K562 (cell line): ENCODE results near the gene DHRS7C. TPM values are rescaled to one million over a fixed set of nuclear protein-coding genes. Genes with fewer than 3 reads are reported as not detected.

Experiments used
- ATAC-seq: fragments of 200-7000 bp; cut with Tn5 transposase; 3 replicates; pipeline ENCODE4 v1.9.1; 2020; ENCODE audit warnings: moderate library complexity
- BruUV-seq: library from RNA; stranded (reverse); fragments of 400-500 nt; replicated peaks from 2 replicates; lab custom pipeline; 2021; lab: Mats Ljungman, UMichigan
- CTCF ChIA-PET: fragments of 300-600 bp; formaldehyde crosslinking; extraction: SDS; loops from one replicate; lab custom pipeline; 2021; ENCODE audit warnings: low intra/inter-chr PET ratio; lab: Yijun Ruan, JAX
- POLR2A ChIA-PET: fragments of 300-600, 350-650 bp; sonication (Branson Sonifier 250); formaldehyde crosslinking; extraction: SDS; loops from one replicate; lab custom pipeline; 2021; ENCODE audit warnings: antibody characterized with exemption, inconsistent platforms; lab: Yijun Ruan, JAX
- DNase-seq, 4 experiments: peaks; one replicate each; pipeline versions ENCODE4 v3.0.0 to v3.0.0-alpha.2; 2011 to 2018; ENCODE audit warnings: low spot score in 3 of 4, mixed read lengths in 3 of 4; ENCODE audit errors: extremely low read depth in 1 of 4
- FAIRE-seq: peaks from 2 replicates; lab custom pipeline; 2011; peaks lifted over from hg19 to GRCh38; lab: Jason Lieb, UNC
- H2AFZ ChIP-seq: 2 replicates; pipeline ENCODE4 v1.6.0; 2011; ENCODE audit warnings: low read depth, low read length, control low read depth, inconsistent platforms
- H3K27ac ChIP-seq: fragments of 200-600 bp; 3 replicates; pipeline ENCODE4 v1.8.0; 2011; ENCODE audit warnings: low read depth, mild to moderate bottlenecking, control low read depth, inconsistent platforms, low read length, moderate library complexity, mixed read lengths; ENCODE audit errors: extremely low read depth
- H3K27me3 ChIP-seq, 2 experiments: fragments of 300-600 bp in 1 of 2; 2 replicates in 1 of 2; 3 replicates in 1 of 2; pipeline versions ENCODE4 v1.6.0 to v1.8.0; 2011; ENCODE audit warnings: inconsistent platforms in 2 of 2, low read length in 2 of 2, mild to moderate bottlenecking in 1 of 2, mixed read lengths in 1 of 2, moderate library complexity in 1 of 2; ENCODE audit not compliant: control insufficient read depth in 2 of 2, insufficient read depth in 2 of 2
- H3K36me3 ChIP-seq: fragments of 300-600 bp; 3 replicates; pipeline ENCODE4 v1.8.0; 2011; ENCODE audit warnings: mild to moderate bottlenecking, low read length, inconsistent platforms; ENCODE audit not compliant: control insufficient read depth, insufficient read depth
- H3K4me1 ChIP-seq, 2 experiments: fragments of 200-600 bp in 1 of 2; replicated peaks in 1 of 2; 2 replicates in 1 of 2; 3 replicates in 1 of 2; pipeline versions ENCODE4 v1.5.1 to v1.8.0; 2011; ENCODE audit warnings: inconsistent platforms in 2 of 2, low read length in 2 of 2, mild to moderate bottlenecking in 1 of 2, mixed read lengths in 1 of 2, moderate library complexity in 1 of 2; ENCODE audit not compliant: control insufficient read depth in 2 of 2, insufficient read depth in 2 of 2
- H3K4me2 ChIP-seq: 2 replicates; pipeline ENCODE4 v1.6.1; 2011; ENCODE audit warnings: low read length, control low read depth, inconsistent platforms, mixed read lengths; ENCODE audit not compliant: insufficient read depth
- H3K4me3 ChIP-seq: fragments of 200-600 bp; sonication (generic), shearing (Covaris generic); 2 replicates; pipeline ENCODE4 v1.5.1; 2016; ENCODE audit warnings: control low read depth, inconsistent platforms
- H3K79me2 ChIP-seq: fragments of 200-600 bp; 3 replicates; pipeline ENCODE4 v1.8.0; 2011; ENCODE audit warnings: low read length, inconsistent platforms; ENCODE audit not compliant: control insufficient read depth, insufficient read depth
- H3K9ac ChIP-seq, 2 experiments: 2 replicates each; pipeline versions ENCODE4 v1.6.0 to v1.6.1; 2011; ENCODE audit warnings: low read depth in 2 of 2, low read length in 2 of 2, control low read depth in 1 of 2, inconsistent platforms in 1 of 2, mild to moderate bottlenecking in 1 of 2, mixed read lengths in 1 of 2; ENCODE audit not compliant: insufficient read depth in 1 of 2
- H3K9me1 ChIP-seq: one replicate; pipeline ENCODE4 v1.6.0; 2011; ENCODE audit warnings: inconsistent platforms, mild to moderate bottlenecking, low read length, moderate library complexity; ENCODE audit not compliant: control insufficient read depth, insufficient read depth
- H3K9me3 ChIP-seq: replicated peaks from 2 replicates; pipeline ENCODE4 v1.5.1; 2011; ENCODE audit warnings: low read depth, low read length, inconsistent platforms; ENCODE audit not compliant: control insufficient read depth, insufficient read depth
- H4K20me1 ChIP-seq: replicated peaks from 2 replicates; pipeline ENCODE4 v1.6.1; 2011; ENCODE audit warnings: low read length, inconsistent platforms, mixed read lengths; ENCODE audit not compliant: control insufficient read depth, insufficient read depth
- GTF2E2 ChIP-seq: fragments of 200-800 bp; sonication (Bioruptor generic); IDR thresholded peaks from 2 replicates; pipeline ENCODE4 v1.6.1; 2016; ENCODE audit warnings: missing genetic modification characterization, missing compliant biosample characterization
- SMARCE1 ChIP-seq: fragments of 450-650 bp; IDR thresholded peaks from 2 replicates; pipeline ENCODE4 v1.7.1; 2016; ENCODE audit warnings: mild to moderate bottlenecking
- WGBS: fragments of 100-300 bp; shearing (Covaris generic); methylation state at CpG from one replicate; pipeline ENCODE4 v1.1.6; 2016; ENCODE audit warnings: low coverage, mixed read lengths; ENCODE audit not compliant: insufficient coverage; ENCODE audit errors: missing lambda C conversion rate; 5-methylcytosine and 5-hydroxymethylcytosine counted together
- in situ Hi-C: fragments of 300-500 bp; cut with MboI; formaldehyde crosslinking; loops from 4 replicates; pipeline ENCODE4 v1.15.0; 2018; ENCODE audit warnings: inconsistent platforms, mixed read lengths
- intact Hi-C: fragments of 100-400 bp; cut with micrococcal nuclease; formaldehyde crosslinking; loops from 2 replicates; pipeline ENCODE4 v1.14.2; 2022
- polyA plus RNA-seq, 8 experiments: library from polyadenylated mRNA; depleted of rRNA in 4 of 8; stranded (reverse) in 5 of 8; unstranded in 3 of 8; fragments of >200 nt; fragmentation: Nextera tagmentation in 2 of 8; fragmentation: Illumina TruSeq in 1 of 8; extraction: Ambion mirVana in 2 of 8; extraction: Trizol in 1 of 8; gene quantifications; 2 replicates each; pipeline versions ENCODE4 v1.2.1 to v1.2.3, GENCODE V29; 2011 to 2014; ENCODE audit warnings: inconsistent platforms in 1 of 8, missing spikeins in 1 of 8
- total RNA-seq, 7 experiments: library from RNA; depleted of rRNA in 6 of 7; stranded (reverse); fragments of >200 nt in 6 of 7; fragmentation: Illumina TruSeq in 2 of 7; extraction: Trizol in 2 of 7; gene quantifications; 2 replicates each; pipeline versions ENCODE4 v1.2.1 to v1.2.3, GENCODE V29; 2011 to 2021; ENCODE audit warnings: low replicate concordance in 1 of 7
- TF ChIP-seq, protein P1 (sequence below): fragments of 150-350 bp; IDR thresholded peaks from 2 replicates; pipeline ENCODE4 v1.6.1; 2014; ENCODE audit warnings: low read depth, mild to moderate bottlenecking, low read length, borderline replicate concordance
- TF ChIP-seq, protein P2 (sequence below): sonication (generic); formaldehyde crosslinking; IDR thresholded peaks from 2 replicates; pipeline ENCODE4 v1.8.1; 2022; ENCODE audit warnings: missing genetic modification reagents
- TF ChIP-seq, protein P3 (sequence below): sonication (generic); formaldehyde crosslinking; IDR thresholded peaks from 2 replicates; pipeline ENCODE4 v1.5.0; 2020; ENCODE audit warnings: missing genetic modification reagents

DHRS7C gene
- total and polyA plus RNA-seq, 9 of the 15 experiments (the other 6 are each of a cell fraction or from before 2014, with no cell fraction given) = not detected

DNA sequence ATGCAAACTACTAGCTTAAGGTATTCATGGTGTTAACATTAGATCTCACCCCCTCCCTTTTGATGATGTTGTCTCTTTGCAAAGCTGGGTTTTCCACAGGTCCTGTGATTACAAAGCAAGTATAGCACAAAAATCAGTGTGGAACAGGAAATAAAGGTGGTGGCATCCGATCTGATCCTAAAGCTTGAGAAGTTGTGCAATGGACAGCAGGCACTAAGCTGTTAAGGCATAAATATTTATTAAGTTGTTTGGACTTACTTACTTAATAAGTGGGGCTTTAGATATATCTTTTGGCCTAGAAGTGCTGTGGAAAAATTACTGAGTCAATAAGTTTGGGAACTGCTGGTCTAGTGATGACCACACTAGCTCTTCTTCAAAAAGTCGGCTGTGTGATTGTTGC lies 39.3 kb upstream of the DHRS7C start:
- H3K9ac ChIP-seq = no peak overlapping the region
- no peak overlapping the region for H3K27ac ChIP-seq
- 0% methylated on average over 2 of the region's 2 CpGs for WGBS
- intact Hi-C loops (no loop called here), in situ Hi-C loops (no loop called here)
- FAIRE-seq = no peak
- H3K9me1 ChIP-seq = no peaks in the 10 kb centered on the region
- no peaks in the 10 kb centered on the region for H3K9me3 ChIP-seq
- no peaks in the 10 kb centered on the region; a peak in 1 of 5 replicates for H3K27me3 ChIP-seq
- ATAC-seq = no peak
- TF ChIP-seq SMARCE1 (no peak), GTF2E2 (tag) (no peak)
- TF ChIP-seq, protein P1, sequence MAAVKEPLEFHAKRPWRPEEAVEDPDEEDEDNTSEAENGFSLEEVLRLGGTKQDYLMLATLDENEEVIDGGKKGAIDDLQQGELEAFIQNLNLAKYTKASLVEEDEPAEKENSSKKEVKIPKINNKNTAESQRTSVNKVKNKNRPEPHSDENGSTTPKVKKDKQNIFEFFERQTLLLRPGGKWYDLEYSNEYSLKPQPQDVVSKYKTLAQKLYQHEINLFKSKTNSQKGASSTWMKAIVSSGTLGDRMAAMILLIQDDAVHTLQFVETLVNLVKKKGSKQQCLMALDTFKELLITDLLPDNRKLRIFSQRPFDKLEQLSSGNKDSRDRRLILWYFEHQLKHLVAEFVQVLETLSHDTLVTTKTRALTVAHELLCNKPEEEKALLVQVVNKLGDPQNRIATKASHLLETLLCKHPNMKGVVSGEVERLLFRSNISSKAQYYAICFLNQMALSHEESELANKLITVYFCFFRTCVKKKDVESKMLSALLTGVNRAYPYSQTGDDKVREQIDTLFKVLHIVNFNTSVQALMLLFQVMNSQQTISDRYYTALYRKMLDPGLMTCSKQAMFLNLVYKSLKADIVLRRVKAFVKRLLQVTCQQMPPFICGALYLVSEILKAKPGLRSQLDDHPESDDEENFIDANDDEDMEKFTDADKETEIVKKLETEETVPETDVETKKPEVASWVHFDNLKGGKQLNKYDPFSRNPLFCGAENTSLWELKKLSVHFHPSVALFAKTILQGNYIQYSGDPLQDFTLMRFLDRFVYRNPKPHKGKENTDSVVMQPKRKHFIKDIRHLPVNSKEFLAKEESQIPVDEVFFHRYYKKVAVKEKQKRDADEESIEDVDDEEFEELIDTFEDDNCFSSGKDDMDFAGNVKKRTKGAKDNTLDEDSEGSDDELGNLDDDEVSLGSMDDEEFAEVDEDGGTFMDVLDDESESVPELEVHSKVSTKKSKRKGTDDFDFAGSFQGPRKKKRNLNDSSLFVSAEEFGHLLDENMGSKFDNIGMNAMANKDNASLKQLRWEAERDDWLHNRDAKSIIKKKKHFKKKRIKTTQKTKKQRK = no peak
- TF ChIP-seq, protein P2, sequence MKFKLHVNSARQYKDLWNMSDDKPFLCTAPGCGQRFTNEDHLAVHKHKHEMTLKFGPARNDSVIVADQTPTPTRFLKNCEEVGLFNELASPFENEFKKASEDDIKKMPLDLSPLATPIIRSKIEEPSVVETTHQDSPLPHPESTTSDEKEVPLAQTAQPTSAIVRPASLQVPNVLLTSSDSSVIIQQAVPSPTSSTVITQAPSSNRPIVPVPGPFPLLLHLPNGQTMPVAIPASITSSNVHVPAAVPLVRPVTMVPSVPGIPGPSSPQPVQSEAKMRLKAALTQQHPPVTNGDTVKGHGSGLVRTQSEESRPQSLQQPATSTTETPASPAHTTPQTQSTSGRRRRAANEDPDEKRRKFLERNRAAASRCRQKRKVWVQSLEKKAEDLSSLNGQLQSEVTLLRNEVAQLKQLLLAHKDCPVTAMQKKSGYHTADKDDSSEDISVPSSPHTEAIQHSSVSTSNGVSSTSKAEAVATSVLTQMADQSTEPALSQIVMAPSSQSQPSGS = no peak
- TF ChIP-seq, protein P3, sequence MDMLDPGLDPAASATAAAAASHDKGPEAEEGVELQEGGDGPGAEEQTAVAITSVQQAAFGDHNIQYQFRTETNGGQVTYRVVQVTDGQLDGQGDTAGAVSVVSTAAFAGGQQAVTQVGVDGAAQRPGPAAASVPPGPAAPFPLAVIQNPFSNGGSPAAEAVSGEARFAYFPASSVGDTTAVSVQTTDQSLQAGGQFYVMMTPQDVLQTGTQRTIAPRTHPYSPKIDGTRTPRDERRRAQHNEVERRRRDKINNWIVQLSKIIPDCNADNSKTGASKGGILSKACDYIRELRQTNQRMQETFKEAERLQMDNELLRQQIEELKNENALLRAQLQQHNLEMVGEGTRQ (CRISPR knock-in tag) = no peak
- no peaks in the 10 kb centered on the region for H3K36me3 ChIP-seq
- no peaks in the 10 kb centered on the region for H3K4me1 ChIP-seq
- H3K4me3 ChIP-seq = no peak overlapping the region
- DNase-seq = no peak
- no TSS peak for BruUV-seq
- H3K79me2 ChIP-seq = no peaks in the 10 kb centered on the region
- H3K4me2 ChIP-seq = no peak overlapping the region
- no peak overlapping the region for H2AFZ ChIP-seq
- H4K20me1 ChIP-seq = no peaks in the 10 kb centered on the region
- CTCF ChIA-PET = no interaction called here
- POLR2A ChIA-PET = no interaction called here
